Measurements from ENCODE around the gene KDELR1. TPM values are rescaled to one million over a fixed set of nuclear protein-coding genes. Genes with fewer than 3 reads are reported as not detected.
A peak's percentile ranks its signal among the peaks of the same experiment; 100 is the strongest.

Gene KDELR1
- total and polyA plus RNA-seq, 2 of the 13 experiments (the other 11 are each of a cell fraction or from before 2014, with no cell fraction given) = 134 to 185 TPM

DNA sequence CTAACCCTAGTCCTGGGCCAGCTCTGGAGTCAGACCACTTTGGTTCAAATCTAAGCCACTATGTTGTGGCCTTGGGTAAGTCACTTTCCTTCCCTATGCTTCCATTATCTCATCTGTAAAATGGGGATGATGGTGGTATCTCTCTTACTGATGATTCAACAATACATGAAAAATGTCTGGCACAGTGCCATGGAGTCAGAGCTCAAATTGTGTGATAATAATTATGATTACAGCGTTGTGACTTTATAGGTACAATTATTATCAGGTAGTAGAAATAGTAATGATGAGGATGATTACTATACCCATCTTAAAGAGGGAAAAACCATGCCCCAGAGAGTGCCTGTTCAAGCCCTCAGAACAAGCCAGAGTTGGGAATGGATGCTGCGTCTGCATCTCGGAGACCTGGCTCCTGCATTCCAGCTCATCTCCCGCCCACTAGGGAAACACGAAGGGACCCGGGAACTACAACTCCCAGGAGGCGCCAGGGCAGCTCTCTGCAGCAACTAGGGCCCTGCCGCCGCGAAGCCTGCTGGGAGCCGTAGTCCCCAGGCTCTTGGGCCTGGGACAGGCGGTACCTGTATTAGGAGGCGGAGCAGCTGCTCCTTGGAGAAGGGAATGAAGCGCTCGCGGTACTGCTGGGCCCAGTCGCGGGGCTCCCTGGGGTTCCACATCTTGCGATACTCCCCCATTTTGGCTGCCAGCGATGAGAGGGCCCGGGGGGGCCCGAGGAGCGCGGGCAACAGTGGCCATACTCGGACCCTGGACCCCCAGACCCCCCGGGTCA, 28.4 kb downstream of the KDELR1 start (continued):
- TF ChIP-seq, protein P1, sequence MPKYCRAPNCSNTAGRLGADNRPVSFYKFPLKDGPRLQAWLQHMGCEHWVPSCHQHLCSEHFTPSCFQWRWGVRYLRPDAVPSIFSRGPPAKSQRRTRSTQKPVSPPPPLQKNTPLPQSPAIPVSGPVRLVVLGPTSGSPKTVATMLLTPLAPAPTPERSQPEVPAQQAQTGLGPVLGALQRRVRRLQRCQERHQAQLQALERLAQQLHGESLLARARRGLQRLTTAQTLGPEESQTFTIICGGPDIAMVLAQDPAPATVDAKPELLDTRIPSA (CRISPR knock-in tag; IDR thresholded peaks at IDR 0.05; ENCODE audit: borderline replicate concordance) = no peak
- TF ChIP-seq ZNF598 (CRISPR knock-in tag; IDR thresholded peaks at IDR 0.05; ENCODE audit: borderline replicate concordance) (0 out of 2 replicates have a peak, but pooled peaks have one; percentile 16), SATB2 (CRISPR knock-in tag; IDR thresholded peaks at IDR 0.05) (no peak), FOXJ3 (CRISPR knock-in tag; IDR thresholded peaks at IDR 0.05; ENCODE audit: borderline replicate concordance) (no peak), FOXK1 (CRISPR knock-in tag; IDR thresholded peaks at IDR 0.05; ENCODE audit: borderline replicate concordance, low read depth) (peak; percentile 30; the same call in 1 of the 2 replicates), ZNF510 (CRISPR knock-in tag; IDR thresholded peaks at IDR 0.05; ENCODE audit: low read depth) (no peak), ZFP90 (CRISPR knock-in tag; IDR thresholded peaks at IDR 0.05; ENCODE audit: borderline replicate concordance) (no peak), ZNF772 (CRISPR knock-in tag; IDR thresholded peaks at IDR 0.05) (no peak), ZMYM3 (CRISPR knock-in tag; IDR thresholded peaks at IDR 0.05) (no peak), MEIS2 (CRISPR knock-in tag; IDR thresholded peaks at IDR 0.05) (no peak)
- TF ChIP-seq, protein P2, sequence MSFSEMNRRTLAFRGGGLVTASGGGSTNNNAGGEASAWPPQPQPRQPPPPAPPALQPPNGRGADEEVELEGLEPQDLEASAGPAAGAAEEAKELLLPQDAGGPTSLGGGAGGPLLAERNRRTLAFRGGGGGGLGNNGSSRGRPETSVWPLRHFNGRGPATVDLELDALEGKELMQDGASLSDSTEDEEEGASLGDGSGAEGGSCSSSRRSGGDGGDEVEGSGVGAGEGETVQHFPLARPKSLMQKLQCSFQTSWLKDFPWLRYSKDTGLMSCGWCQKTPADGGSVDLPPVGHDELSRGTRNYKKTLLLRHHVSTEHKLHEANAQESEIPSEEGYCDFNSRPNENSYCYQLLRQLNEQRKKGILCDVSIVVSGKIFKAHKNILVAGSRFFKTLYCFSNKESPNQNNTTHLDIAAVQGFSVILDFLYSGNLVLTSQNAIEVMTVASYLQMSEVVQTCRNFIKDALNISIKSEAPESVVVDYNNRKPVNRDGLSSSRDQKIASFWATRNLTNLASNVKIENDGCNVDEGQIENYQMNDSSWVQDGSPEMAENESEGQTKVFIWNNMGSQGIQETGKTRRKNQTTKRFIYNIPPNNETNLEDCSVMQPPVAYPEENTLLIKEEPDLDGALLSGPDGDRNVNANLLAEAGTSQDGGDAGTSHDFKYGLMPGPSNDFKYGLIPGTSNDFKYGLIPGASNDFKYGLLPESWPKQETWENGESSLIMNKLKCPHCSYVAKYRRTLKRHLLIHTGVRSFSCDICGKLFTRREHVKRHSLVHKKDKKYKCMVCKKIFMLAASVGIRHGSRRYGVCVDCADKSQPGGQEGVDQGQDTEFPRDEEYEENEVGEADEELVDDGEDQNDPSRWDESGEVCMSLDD (CRISPR knock-in tag; IDR thresholded peaks at IDR 0.05; ENCODE audit: borderline replicate concordance) = no peak
- TF ChIP-seq, protein P3, sequence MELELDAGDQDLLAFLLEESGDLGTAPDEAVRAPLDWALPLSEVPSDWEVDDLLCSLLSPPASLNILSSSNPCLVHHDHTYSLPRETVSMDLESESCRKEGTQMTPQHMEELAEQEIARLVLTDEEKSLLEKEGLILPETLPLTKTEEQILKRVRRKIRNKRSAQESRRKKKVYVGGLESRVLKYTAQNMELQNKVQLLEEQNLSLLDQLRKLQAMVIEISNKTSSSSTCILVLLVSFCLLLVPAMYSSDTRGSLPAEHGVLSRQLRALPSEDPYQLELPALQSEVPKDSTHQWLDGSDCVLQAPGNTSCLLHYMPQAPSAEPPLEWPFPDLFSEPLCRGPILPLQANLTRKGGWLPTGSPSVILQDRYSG (CRISPR knock-in tag; IDR thresholded peaks at IDR 0.05) = no peak
- TF ChIP-seq, protein P4, sequence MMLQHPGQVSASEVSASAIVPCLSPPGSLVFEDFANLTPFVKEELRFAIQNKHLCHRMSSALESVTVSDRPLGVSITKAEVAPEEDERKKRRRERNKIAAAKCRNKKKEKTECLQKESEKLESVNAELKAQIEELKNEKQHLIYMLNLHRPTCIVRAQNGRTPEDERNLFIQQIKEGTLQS (CRISPR knock-in tag; IDR thresholded peaks at IDR 0.05) = no peak
- TF ChIP-seq, protein P5, sequence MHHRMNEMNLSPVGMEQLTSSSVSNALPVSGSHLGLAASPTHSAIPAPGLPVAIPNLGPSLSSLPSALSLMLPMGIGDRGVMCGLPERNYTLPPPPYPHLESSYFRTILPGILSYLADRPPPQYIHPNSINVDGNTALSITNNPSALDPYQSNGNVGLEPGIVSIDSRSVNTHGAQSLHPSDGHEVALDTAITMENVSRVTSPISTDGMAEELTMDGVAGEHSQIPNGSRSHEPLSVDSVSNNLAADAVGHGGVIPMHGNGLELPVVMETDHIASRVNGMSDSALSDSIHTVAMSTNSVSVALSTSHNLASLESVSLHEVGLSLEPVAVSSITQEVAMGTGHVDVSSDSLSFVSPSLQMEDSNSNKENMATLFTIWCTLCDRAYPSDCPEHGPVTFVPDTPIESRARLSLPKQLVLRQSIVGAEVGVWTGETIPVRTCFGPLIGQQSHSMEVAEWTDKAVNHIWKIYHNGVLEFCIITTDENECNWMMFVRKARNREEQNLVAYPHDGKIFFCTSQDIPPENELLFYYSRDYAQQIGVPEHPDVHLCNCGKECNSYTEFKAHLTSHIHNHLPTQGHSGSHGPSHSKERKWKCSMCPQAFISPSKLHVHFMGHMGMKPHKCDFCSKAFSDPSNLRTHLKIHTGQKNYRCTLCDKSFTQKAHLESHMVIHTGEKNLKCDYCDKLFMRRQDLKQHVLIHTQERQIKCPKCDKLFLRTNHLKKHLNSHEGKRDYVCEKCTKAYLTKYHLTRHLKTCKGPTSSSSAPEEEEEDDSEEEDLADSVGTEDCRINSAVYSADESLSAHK (CRISPR knock-in tag; IDR thresholded peaks at IDR 0.05; ENCODE audit: borderline replicate concordance) = no peak
- TF ChIP-seq, protein P6, sequence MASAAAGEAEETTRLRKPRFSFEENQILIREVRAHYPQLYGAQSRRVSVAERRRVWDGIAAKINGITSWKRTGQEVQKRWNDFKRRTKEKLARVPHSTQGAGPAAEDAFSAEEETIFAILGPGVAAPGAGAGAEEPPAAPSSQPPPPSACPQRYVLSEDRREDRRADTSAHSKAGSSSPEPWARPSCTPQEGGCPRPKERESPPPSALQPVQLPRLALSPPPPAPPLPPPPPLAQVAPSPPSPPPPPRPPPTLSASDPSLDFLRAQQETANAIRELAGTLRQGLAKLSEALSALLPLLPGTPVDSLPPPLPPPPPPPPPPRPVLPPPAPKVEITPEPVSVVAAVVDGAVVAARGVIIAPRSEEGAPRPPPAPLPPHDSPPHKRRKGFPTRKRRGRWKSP (CRISPR knock-in tag; IDR thresholded peaks at IDR 0.05) = peak; percentile 57; the same call in 1 of the 2 replicates
- TF ChIP-seq, protein P7, sequence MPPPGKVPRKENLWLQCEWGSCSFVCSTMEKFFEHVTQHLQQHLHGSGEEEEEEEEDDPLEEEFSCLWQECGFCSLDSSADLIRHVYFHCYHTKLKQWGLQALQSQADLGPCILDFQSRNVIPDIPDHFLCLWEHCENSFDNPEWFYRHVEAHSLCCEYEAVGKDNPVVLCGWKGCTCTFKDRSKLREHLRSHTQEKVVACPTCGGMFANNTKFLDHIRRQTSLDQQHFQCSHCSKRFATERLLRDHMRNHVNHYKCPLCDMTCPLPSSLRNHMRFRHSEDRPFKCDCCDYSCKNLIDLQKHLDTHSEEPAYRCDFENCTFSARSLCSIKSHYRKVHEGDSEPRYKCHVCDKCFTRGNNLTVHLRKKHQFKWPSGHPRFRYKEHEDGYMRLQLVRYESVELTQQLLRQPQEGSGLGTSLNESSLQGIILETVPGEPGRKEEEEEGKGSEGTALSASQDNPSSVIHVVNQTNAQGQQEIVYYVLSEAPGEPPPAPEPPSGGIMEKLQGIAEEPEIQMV (CRISPR knock-in tag; IDR thresholded peaks at IDR 0.05; ENCODE audit: low read depth) = no peak

Measured in HepG2 (cell line).